GM12872 (cell line): Measurements from ENCODE around the gene COPS8.

Source experiments
- TF ChIP-seq, protein P1 (sequence below): IDR thresholded peaks from 3 replicates; pipeline ENCODE4 v1.5.1; 2011; ENCODE audit warnings: low read depth, mild to moderate bottlenecking, low read length, moderate library complexity; ENCODE audit not compliant: insufficient read depth

COPS8 gene

DNA sequence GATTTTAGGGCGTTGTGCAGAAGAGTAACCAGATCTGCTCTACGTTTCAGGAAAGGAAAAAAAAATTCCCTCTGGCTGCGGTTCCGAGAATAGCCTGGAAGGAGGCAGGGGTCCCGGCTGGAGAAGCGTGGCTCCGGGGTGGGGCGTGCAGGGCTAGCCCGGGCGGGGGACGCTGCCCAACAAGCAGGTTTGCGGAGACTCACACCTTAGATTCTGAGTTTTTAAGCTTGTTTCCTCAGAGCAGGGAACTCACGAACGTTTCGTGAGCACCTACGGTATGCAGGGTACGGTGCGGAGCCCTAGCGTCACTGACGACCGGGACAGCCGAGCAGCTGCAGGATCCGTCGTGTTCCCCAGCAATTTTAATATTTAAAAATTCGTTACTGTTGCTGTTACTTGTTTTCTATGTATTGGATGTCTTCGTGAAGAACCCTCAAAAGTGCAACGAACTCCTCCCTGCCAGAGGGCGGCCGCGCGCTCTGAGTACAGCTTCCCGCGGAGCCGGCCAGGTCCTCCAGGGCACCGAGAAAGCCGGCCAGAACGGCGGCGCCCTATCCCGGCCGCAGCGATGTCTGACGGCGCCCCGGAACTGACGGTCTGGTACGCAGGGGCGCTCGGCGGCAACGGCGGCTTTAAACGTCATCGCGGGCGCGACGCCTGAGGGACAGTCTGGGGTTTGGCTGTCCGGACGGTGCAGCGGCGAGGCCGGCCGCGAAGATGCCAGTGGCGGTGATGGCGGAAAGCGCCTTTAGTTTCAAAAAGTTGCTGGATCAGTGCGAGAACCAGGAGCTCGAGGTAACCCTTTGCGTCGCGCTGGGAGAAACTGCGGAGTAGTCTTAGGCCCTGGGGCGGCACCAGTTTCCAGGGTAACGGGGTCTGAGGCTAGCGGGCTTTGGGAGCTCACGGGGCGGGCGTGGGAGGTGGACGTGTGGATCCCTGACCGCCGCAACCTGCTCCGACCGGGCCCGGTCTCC lies at the start of gene COPS8:
Gene COPS8 (plus strand): TSS at position 642 of the 974 bp plus-strand sequence. CDS start 76 bp downstream, at position 718.
- TF ChIP-seq, protein P1, sequence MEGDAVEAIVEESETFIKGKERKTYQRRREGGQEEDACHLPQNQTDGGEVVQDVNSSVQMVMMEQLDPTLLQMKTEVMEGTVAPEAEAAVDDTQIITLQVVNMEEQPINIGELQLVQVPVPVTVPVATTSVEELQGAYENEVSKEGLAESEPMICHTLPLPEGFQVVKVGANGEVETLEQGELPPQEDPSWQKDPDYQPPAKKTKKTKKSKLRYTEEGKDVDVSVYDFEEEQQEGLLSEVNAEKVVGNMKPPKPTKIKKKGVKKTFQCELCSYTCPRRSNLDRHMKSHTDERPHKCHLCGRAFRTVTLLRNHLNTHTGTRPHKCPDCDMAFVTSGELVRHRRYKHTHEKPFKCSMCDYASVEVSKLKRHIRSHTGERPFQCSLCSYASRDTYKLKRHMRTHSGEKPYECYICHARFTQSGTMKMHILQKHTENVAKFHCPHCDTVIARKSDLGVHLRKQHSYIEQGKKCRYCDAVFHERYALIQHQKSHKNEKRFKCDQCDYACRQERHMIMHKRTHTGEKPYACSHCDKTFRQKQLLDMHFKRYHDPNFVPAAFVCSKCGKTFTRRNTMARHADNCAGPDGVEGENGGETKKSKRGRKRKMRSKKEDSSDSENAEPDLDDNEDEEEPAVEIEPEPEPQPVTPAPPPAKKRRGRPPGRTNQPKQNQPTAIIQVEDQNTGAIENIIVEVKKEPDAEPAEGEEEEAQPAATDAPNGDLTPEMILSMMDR: no peak; the same call in 2 of the 3 replicates

- TF ChIP-seq, protein P1: no peak
Observed at GRCh38 chr2:237039301-237040031, 46.2 kb upstream of the COPS8 start.

GRCh38 chr2:237041231-237041630 lies 44.5 kb upstream of the COPS8 start:
- TF ChIP-seq, protein P1: no peak

- TF ChIP-seq, protein P1: no peak
Observed at GRCh38 chr2:237042101-237042500, 43.6 kb upstream of the COPS8 start.

DNA sequence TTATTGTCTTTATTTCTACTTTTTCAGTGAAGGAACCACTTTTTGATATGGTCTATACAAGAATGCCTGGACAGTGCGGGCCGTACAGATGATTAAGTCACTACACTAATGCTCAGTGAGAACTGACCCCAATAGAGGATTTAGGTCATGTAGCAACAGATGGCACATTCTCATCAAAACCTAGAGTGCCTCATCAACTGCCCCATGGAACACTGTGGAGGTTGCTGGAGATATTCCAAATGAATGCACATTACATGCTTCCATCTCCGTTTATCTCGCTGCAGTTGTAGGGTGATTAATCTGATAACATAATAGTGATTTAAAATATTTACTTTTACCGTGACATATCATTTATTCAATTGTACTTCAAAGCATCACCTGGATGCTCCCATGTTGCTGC lies 41.8 kb upstream of the COPS8 start:
- TF ChIP-seq, protein P1: no peak

DNA sequence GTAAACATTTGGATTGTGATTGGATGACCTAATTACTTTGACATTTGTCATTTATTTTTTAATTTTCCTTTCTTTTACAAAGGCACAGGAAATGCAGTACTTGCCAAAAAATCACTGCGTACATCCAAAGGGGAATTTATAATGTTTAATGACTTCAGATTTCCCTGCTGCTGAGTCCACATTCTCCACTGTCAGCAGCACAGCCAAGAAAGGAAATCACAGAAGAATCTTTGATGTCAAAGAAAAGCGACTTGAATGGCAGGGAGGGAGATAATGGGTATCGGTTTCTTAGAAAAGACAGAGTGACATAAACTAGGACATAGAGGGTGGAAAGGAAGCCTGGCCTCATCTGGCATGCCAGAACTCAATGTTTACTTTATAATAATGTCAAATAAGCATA lies 41.4 kb upstream of the COPS8 start:
- TF ChIP-seq, protein P1: no peak

DNA sequence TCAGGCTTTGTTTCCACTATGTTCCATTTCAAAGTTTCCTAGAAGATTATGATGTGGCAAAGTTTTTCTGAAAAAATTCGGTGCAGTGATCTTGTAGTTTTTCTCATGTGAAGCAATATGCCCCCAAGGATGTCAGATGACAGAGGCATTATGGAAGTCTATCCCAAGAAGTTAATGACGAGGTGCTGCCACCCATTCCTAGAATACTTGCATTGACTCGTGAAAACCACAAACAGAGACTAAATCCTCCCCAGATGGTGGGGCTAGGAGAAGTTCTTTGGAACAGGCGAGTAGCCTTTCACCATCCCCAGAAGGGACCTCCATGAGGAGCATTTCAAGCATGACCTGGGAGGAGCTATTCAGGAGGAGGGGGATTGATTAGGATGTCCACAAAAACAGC lies 40.2 kb upstream of the COPS8 start:
- TF ChIP-seq, protein P1: no peak
